ENCODE results near the gene BMPR1B.

DNA sequence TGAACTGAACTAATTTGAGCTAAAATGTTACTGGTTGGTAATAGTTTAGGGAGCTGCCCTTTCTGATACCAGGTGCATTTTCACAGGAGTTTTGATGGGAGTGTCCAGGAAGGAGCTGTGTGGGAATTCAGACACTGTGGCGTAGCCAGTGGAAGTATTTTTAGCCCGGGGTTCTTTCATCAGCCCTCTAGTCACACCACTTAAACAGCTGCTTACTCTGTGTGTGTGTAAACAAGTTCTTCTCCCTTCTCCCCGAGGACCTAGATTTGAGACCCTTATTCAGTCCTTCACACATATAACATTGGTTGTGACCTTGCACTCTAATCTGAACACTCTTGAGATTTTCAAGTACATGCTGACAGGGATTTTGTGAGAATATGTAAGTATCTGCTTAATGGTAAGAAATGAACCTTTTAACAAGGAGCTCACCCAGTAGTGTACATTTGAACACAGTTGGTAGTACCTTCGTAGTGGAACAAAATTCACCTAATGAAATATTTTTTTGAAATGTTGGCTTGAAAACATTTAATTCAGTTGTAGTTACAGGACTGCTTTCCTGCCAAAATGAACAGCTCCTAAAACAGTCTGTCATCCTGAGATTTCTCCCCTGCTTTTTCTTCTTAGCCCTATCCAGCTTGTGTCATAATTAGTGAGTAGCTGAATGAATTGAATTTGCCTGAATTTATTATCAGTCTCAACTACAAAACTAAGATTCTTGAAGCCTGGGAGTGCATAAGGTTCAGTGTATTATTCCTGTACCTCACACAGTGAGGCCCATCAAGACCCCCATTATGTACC lies 61.8 kb downstream of the BMPR1B start:
- TF ChIP-seq CTCF (IDR thresholded peaks at IDR 0.05) = no peak
- no peak for TF ChIP-seq POLR2A (IDR thresholded peaks at IDR 0.05)

Data from lower leg skin (tissue), 3 donors.